KG1 (cell line): ENCODE measurements around the gene SCPEP1.
"Not testable (repeated sequence)": the region's sequence is repeated elsewhere in the genome, so short reads cannot be mapped to it uniquely, and the experiment has no call there.

Experiments used
- DNase-seq: peaks from one replicate; lab custom pipeline; 2025; lab: John Stamatoyannopoulos, UW

The SCPEP1 gene

DNA sequence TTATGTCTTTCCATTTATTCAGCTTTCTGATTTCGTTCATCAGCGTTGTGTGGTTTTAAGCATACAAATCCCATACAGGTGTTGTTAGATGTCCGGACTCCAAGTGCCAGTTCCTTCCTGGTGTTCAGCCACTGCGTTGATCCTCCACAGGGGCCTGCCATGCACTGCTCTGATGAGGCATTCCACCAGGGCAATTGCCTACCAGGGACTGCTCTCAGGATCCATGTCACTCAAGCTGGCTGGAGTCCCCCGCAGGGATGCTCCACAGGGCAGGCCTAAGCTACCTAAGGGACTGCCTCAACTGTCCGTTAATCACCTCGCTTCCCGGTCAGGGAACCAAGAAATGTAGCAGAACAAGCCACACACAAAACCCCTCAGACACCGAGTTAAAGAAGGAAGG is 12.7 kb upstream of the SCPEP1 start:
- DNase-seq: not testable (repeated sequence)

DNA sequence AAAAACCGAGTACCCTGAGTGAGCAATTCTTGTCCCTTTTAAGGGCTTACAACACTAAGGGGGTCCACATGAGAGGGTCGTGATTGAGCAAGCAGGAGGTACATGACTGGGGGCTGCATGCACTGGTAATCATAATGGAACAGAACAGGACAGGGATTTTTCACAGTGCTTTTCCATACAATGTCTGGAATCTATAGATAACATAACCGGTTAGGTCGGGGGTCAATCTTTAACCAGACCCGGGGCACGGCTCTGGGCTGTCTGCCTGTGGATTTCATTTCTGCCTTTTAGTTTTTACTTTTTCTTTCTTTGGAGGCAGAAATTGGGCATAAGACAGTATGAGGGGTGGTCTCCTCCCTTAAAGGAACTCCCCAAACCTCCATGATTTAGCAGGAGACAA is 12.2 kb upstream of the SCPEP1 start:
- not testable (repeated sequence) for DNase-seq

DNA sequence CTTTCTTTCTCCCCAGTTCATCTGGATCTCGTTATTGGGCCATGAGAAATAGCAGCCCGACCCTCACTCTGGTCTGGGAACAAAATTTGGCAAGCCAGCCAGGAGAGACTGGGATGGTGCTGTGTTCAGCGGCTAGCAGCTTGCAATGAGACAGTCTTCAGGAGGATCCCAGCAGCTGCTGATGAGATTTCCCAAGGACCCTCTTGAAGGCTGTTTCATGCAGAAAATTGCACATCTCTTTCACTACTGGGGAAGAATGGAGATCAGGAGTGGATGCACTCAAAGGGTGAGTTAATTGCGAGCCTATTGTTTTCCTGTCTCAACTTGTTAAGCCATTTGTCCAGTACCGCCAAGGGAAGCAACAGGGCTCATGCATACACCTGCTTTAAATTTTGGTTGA is 11.6 kb upstream of the SCPEP1 start:
- DNase-seq: no peak

DNA sequence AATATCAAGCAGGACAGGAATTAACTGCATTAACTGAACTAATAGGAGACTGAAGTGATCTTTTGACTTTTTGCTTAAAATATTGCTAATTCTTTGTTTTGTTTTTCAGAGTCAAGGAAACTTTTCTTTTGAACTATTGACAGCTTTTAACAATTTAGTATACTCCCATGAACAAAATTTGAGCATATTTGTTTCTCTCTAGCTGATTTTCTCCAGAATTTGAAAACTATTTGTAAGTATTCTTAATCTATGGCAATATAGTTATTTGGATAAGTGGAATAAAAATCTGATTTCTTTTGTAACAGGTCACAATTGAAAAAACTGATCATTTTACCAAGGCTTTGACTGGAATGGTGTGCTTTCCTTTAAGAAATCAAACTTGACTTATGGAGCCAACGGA is 7.0 kb upstream of the SCPEP1 start:
- DNase-seq: no peak

DNA sequence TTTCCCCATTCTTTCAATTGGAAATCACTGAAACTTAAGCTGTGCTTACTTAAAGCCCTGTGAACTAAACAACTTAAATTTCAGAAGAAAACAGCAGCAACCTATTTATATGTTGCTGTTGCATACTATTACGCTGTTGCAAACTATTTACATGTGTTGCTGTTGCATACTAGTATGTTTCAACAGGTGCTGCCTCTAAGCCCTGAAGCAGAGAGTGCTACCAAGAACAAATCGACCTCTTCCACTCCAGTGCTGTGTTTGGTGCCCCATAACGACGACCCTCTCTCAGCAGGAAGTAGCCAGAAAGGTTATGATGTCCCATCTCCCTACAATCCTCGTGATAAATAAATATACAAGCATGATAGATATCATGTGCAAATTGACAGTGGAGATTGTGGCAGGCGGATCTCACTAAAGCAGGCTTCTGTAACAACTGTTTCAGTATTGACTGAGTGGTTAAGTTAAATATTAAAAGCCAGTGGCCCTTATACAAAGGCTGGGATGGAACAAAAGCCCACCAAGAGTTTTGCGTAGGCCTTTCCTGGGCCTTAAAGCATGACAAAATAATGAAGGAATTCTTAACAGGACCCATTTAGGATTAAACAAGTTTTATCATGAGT is 5.7 kb upstream of the SCPEP1 start:
- no peak for DNase-seq

DNA sequence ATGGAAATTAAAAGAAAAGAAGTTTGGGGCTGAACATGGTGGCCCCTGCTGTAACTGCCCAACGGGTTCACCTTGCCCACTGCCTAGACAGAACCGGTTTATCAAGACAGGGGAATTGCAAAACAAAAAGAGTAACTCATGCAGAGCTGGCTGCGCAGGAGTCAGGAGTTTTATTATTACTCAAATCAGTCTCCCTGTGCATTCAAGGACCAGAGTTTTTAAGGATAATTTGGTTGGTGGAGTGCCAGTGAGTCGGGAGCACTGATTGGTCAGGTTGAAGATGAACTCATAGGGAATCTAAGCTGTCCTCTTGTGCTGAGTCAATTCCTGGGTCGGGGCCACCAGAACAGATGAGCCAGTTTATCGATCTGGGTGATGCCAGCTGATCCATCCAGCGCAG is 4.4 kb upstream of the SCPEP1 start:
- no peak for DNase-seq

DNA sequence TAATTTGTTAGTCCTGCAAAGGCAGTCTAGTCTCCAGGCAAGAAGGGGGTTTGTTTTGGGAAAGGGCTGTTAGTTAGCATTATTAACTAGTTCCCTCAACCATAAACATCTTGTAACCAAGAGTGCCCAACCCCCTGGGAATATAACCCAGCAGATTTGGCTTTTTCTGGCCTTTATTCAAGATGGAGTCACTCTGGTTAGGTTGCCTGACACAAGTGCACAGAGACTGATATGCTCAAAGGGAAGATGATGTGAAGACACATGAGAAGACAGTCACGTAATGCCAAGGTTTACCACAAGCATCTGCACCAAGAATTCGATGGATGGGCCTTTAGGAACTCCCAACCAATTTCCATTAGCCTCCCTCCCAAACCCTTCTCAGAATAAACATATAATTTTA is 3.9 kb upstream of the SCPEP1 start:
- DNase-seq: no peak

DNA sequence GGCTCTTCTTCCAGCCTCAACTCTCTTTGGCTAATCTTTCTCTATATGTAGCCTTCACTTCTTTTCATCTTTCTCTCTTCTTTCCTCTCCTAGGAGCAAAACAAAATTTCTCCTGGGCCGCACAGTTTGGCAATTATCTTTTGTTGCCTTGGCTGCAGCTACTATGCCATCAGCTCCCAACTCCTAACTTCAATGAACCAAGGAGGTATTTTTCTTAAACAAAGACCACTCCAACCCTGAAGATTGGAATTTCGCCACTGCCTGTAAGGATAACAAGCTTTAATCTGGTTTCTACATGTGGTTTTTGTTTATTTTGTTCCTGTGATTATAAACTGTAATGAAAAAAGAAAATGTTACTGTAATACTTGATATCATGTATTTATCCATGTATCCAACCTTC is 2.3 kb upstream of the SCPEP1 start:
- DNase-seq: no peak

DNA sequence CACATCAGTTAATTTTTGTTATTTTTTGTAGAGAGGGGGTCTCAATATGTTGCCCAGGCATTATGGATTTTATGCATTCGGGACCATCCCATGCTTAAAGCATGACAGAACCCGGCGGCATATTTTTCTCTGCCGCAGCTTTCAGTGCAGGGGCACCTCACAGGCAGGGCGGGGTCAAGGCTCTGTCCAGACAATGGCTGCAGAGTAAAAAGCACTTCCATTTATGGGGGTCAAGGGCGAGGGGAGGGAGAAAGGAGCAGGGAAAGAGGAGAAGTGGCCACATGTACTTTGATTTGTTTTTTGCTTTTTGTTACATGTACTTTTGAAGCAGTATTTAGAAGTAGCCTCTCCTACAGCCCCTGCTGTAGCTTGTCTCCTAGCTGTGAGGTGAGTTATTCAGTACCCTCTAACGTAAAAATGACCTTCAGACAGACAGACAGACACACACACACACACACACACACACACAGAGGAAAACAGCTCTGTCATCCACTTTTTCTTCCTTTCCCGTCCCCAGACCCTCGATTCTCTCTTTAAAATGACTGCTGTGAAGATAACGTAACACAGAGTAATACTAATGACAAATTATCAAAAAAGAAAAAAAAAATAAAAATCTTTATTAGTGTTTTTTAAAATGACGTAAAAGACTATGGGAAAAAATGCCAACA is 856 bp upstream of the SCPEP1 start:
- no peak for DNase-seq

DNA sequence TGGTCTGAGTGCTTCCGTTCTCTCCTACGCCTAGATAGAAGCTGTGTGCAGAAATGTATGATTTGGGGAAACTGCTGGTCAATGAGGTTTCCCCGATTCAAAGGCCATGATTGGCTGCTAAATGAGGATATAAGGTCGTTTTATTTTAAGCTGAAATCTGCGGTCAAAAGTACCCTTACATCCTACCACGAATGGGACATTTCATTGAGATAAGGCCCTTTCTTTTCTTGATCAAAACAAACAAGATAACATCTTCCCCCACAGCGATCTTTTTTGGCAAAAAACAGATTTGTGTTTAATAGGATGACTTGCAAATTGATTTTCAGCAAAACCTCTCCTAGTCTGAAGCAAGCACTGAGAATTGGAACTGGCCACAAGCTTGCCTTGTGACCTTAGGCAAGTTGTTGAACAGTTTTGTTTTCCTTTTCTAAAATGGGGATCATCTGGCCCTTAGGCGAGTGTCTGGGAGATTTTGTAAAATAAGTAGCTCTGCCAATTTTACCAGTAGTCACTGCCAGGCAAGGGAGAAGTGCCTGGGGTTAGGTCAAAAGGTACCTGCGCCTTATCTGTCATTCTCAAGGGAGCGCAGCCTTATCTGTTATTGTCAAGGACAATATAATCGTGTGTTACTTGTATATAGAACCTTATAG is 635 bp downstream of the SCPEP1 start:
- peak; percentile 53 for DNase-seq

DNA sequence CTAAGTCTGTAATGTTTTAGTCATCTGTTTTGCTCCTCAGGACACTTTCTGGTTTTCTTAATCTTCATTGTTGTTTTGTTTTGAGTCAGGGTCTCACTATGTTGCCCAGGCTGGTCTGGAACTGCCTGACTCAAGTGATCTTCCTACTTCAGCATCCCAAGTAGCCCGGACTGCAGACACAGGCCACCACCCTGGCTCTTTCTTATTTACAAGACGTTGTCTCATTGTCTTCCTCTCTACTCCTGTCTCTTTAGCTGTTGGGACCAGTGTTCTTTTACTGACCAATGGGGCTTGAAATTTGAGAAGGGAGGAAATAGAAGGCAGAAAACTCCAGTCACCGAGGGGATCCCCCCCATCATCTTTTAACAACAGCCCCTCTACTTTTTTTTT is 1.2 kb downstream of the SCPEP1 start:
- no peak for DNase-seq

DNA sequence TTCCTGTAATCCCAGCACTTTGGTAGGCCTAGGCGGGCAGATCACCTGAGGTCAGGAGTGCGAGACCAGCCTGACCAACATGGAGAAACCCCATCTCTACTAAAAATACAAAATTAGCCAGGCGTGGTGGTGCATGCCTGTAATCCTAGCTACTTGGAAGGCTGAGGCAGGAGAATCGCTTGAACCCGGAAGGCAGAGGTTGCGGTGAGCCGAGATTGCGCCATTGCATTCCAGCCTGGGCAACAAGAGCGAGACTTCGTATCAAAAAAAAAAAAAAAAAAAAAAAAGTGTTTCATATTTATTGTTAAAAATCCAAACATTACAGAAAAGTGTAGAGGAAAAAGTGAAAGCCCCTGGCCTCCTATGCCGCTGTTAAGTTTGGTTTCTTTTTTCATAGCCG is 2.6 kb downstream of the SCPEP1 start:
- DNase-seq: not testable (repeated sequence)

DNA sequence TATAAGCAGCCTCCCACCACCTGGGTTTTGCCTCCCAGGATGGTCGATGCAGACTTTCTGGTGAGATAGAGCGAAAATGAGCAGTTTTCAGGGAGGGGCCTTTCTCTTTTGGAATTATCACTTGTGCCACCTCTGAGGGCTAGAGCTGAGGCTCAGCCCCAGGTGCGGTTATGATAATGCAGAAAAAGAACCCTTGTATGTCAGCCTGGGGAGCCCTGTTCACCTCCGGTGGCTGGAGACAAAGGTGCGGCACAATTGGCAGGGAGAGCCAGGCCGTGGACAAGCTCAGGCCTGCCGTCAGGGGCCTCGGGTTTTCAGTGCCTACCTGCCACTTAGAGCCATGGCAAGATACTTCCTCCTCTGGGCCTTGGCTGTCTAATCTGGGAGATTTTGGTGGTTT is 4.4 kb downstream of the SCPEP1 start:
- DNase-seq: no peak

DNA sequence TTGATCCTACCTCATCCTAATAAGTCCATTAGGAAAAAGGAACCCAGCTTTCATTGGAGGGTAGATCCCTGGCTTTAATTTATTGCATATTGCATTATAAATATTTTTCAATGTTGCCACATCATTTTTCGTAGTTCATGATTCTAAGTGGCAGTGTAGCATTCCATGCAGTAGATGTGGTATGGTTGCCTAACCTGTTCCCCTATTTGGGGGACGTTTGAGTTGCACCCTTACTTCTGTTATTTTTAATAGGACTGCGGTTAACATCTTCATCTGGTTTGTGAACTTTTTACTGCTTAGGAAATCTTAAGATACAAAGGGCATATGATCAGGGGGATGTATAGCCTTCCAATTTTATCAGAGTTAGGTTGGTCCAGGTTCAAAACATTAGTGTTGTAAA is 5.4 kb downstream of the SCPEP1 start:
- no peak for DNase-seq

DNA sequence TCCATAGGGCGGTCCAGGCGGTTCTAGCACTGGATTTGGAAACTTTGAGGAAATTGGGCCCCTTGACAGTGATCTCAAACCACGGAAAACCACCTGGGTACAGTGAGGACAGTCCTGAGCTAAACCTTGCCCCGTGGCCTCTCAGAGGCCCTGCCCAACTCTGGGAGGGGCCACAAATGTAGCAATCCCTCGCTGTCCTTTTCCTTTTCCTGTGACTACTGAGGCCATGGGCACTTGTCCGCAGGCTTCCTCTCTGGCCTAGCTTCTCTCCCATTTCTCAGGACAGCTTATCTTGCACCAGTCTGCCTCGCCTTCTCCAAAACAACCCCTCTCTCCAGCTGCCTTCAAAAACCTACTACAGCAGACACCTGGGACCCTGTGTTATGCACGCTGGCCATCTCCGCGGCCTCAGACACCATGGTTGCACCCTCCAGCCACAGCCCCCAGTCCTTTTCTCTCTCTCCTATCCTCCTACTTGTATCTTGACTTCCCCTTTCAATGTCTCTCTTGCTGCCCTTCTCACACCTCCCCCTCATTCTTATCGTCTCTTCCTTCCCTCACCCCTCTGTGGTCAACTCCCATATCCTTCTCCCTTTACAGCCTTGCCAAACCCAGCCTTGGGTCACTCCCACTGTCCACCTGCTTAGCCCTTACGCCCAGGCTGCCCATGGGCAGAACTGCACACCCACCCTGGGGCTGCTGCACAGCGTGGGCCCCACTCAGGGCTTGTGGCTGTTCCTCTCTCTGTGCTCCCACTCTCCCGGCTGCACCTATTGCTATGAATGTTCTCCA is 7.6 kb downstream of the SCPEP1 start:
- DNase-seq: no peak

DNA sequence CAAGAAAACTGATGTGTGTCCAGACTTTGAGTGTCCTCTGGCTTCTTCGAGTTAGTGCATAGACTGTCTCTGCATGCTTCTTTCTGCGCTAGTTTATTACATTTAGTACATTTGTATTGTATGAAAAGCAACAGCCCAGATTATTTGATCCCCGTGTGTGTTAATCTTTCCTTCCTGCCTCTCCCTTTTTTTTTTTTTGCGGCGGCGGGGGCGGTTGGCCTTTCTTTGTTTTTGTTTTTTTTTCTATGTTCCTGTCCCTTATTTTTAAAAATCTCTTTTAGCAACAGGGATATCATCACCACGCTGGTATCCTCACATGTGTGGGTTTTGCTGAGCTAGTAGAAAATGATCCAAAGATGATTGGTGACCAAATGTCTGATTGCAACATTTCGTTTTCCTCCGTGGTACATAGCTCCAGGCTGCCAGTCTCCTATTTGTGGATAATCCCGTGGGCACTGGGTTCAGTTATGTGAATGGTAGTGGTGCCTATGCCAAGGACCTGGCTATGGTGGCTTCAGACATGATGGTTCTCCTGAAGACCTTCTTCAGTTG is 9.4 kb downstream of the SCPEP1 start:
- no peak for DNase-seq

DNA sequence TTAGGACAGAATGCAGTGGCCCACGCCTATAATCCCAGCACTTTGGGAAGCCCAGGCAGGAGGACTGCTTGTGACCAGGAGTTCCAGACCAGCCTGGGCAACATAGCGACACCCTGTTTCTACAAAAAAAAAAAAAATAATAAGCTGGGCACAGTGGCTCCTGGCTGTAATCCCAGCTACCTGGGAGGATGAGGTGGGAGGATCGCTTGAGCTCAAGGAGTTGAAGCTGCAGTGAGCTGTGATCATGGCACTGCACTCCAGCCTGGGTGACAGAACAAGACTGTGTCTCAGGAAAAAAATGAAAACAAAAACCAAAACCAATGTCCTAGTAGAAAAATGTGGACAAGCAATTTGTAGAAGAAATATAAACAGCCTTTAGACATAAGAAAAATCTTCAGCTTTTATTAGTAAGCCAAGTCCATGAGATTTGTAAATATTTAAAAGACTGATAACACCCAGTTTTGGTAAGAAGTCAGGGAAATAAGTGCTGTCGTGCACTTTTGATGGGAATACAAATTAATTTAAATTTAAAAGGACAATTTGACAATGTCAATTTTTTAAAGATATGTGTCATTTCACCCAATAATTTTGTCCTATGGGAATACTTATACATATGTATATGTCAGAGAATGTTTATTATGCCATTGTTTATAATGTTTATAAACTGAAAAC is 11.1 kb downstream of the SCPEP1 start:
- no peak for DNase-seq

DNA sequence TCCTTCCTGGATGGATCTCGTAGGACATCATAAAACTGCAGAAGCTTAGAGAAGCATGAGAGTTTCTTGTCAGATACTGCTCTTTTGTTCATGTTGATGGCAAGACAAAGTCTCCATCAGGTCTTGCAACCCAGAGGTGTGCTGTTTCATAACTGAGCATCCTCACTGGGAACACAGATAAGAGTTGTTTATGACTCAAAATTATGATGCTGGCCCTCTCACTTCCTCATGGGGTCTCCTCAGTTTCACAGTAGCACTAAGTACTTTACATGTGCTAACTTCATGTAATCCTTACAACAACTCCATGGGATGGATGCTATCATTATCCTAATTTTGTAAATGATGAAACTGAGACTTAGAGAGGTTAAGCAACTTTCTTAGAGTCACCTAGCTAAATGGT is 14.4 kb downstream of the SCPEP1 start:
- DNase-seq: no peak

DNA sequence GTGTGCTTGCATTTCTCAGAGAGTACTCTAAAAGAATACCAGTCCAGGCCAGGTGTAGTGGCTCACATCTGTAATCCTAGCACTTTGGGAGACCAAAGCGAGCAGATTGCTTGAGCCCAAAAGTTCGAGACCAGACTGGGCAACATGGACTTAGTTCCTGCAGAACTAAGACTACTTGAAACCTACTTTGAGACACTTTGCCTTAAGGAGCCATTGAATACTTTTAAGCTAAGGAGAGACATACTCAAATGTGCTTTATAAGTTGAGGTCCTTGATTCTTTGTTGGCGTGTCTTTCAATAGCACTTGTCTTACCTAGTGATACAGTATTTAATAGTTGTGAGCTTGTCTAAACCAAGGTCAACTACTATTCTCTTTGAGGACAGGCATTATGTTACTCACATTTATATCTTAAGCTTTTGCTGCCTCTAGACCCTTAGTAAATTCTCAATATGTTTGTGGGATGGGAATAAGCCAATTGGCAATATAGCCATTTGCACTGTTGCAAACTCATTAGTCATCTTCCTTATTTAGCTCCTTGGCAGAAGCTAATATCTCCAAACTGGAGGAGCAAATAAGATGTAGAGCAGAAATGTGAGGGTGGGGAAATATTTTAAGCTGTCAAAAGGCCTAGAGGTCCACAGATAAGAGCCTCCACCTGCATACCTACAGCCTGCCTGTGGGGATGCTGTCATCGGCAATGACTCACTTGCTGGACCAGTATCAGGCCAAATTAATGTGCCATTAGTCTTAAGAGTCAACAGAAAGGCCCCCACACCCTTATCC is 16.3 kb downstream of the SCPEP1 start:
- no peak for DNase-seq

DNA sequence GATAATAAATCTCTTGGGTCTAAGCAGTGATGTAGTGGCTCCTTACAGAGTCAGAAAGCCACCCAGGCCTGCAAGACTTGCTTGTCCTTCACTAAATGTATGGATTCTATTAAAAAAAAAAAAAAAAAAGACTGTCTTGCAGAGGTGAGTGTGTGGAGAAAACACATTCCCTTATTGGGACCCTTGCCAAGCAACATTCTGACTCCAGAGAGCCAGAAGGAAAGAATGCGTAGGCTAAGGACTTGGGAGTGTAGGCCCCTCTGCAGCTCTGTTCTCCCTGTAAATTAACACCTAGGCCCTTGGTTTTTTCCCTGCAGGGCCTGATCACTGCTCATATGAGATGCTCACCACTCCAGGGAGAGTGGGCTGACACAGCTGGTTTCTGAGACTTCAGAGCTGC is 17.8 kb downstream of the SCPEP1 start:
- DNase-seq: no peak

DNA sequence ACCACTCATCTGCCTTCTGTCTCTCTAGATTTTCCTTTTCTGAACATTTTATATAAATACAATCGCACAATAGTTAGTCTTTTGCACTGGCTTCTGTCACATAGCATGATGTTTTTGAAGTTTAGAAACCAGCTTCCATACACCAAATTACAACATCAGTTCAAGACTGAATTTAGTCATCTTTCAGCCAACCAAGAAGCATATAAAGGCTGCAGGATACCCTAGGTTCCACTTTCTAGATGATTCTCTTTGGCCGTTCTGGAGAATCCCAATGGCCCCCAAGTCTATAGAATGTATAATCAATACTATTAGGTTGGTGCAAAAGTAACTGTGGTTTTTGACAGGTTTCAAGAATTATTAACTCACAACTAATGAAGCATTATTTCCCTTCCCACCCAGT is 19.4 kb downstream of the SCPEP1 start:
- DNase-seq: no peak
